HG03280 (cell line): Measurements from ENCODE around the gene SLC5A6.
"Not testable (repeated sequence)": the region's sequence is repeated elsewhere in the genome, so short reads cannot be mapped to it uniquely, and the experiment has no call there.

ENCODE experiments used
- ATAC-seq: cut with Tn5 transposase; IDR thresholded peaks from one replicate; pipeline ENCODE4 v1.9.1; 2021; ENCODE audit warnings: mild to moderate bottlenecking, moderate library complexity; ENCODE audit not compliant: unreplicated experiment

The SLC5A6 gene

DNA sequence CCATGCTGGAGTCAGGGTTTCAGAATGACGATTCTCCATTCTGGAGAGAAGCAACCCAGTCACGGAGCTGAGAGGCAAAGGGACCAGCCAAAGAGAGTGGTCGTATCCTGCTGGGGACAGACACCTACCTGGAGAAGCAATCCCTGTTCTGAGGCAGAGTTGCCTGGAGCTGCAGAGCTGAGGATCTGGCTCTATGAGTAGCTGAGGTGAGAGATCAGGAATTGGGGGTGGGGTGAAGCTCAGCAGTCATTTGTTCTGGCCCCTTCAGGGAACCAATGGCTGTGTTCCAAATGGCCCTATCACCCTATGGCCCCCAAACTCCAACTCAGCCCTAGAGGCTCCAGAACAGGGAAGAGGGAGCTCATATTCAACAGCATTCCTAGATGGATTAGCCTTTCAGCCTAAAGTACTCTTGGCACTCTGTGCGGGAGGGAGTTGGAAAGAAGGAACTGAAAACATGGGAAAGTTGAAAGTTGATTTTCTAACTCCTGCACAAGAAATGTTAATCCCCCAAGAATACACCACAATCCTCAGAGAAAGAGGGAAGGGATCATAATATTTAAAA lies 3.5 kb downstream of the SLC5A6 start:
- ATAC-seq: no peak

DNA sequence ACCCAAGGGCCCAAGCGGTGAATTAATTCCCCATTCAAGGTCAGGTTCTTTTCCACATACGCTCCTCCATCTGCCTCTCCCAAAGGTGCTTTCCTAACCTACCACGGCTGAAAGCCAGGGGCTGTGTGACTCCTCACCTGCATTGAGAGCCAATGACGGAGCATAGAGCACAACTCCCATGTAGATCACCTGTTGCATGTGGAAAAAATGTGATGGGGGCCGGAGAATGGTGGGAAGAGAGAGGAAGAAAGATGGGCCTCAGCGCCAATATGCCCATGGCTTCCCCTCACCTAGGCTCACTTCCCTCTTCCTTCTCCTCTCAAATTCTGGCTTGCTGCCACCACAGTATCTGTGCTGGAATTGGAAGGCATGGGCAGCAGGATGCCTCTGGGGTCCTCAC lies 5.7 kb downstream of the SLC5A6 start:
- no peak for ATAC-seq

DNA sequence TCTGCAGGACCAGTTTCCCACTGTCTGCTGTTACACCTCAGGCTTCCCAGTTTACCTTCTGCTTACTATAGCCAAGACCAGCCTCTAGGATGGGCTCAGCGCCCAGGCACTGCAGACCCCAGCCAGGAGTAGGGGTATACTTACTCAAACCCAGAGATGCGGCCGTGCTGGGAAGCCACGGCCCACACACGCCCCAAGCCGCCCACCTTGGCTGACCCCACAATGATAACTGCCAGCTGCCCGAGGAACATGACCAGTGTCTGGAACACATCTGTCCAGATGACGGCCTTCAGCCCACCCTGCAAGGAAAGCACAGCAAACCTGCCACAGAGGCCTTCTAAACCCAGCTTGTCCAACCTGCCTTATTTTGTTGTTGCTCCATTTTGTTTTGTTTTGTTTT lies 6.9 kb downstream of the SLC5A6 start:
- no peak for ATAC-seq

DNA sequence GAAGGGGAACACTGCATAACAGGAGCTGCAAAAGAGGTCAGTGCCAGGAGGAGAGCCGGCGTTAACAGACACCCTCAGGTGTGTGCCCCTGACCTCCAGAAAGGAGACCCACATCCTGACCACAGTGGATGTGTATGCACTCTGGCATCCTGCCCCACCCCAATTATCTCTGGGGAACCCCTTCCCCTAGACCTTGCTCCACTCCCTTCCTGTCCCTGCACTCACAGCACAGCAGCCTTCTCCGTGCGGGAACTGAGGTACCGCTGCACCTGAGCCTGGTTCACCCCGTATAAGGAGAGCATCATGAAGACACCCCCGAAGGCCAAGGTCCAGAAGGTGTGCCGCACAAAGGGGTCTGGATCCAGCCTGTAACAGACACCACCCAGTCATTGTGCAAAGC lies 7.5 kb downstream of the SLC5A6 start:
- no peak for ATAC-seq

DNA sequence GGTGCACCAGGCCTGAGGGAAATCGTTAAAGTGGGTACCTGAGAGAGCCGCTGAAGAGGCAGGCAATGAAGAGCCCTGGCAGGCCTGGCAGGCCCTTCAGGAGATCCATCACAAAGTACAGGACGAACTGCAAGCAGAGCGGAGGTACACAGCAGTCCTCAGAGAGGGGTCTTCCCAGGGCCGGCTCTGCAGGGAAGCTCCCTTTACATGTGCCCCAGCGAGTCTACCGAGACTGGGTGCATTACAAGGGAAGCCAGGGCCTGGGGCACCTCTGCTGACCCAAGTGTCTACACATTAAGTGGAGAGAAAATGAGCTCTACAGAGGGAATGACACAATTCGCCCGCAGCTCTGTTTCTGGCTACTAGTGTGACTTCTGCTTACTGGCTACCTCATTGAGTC lies 8.3 kb downstream of the SLC5A6 start:
- no peak for ATAC-seq

DNA sequence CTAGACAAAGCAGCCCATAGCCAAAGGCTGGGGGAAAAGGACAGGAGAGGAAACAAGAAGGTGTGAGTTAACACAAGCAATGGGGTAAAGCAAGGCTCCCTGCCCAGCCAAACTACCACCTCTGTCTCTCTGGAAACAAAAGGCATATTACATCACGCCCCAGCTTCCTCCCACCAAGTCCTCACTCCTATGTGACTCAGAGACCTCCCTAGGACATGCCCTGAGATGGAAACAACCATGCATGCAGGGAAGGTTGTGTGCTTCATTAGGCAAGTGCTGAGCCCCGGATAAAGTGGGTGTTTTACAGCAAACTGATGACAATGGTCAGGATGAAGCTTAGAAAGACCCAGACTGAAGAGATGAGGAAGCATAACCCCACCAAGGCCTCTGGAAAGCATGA lies 9.2 kb downstream of the SLC5A6 start:
- ATAC-seq: no peak

DNA sequence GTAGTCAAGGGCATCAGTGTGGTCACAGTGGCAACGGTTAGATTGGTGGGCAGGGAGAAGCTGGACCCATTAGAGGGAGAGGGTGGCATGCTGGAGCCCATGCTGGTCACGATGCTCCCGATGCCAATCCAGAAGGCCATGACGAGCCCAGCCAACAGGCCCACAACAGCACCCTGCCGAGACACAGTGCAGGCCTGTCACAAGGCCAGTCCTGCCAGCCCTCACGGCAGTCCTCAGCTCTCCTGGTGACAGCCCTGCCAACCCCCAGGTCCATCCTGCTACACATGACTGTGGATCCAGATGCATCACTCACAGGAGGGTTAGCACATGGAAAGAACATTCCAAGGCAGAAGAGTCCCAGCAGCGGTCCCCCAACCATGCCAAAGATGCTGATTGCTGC lies 10.4 kb downstream of the SLC5A6 start:
- ATAC-seq: no peak

DNA sequence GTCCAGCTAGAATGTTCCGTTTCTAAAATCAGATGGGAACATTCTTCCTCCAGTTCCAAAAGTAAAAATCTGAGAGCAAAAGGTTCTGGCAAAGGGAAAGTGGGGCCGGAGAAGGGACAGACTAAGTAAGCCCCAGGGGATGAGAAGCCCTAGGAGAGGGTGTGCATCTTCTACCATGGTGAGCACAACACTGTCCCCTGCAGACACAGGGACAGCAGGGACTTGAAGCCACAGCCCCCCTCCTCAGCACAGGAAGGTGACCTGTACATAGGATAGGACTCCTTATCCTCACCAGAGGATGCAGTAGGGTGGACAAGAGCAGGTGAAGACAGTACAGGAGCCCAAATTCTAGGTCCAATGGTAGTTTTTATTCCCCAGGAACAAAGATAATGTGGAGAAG lies 12.8 kb downstream of the SLC5A6 start:
- ATAC-seq: no peak

DNA sequence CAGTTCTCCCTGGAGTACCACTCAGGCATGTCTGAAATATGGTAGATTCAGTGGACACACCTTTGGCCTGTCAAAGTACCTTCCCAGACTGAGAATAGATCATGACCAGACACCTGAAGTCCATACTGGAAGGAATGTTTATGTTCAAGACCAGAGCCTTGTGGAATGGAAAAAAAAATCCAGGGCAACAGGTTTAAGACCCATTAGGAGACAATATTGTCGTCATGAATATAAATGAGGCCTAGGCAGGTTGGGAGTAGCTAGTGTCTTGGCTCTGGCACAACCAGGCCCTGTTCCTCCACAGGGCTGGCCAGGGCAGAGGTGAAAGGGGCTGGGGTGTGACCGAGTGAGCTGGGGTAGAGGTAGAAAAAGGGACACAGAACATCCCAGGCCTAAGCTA lies 13.4 kb downstream of the SLC5A6 start:
- ATAC-seq: no peak

DNA sequence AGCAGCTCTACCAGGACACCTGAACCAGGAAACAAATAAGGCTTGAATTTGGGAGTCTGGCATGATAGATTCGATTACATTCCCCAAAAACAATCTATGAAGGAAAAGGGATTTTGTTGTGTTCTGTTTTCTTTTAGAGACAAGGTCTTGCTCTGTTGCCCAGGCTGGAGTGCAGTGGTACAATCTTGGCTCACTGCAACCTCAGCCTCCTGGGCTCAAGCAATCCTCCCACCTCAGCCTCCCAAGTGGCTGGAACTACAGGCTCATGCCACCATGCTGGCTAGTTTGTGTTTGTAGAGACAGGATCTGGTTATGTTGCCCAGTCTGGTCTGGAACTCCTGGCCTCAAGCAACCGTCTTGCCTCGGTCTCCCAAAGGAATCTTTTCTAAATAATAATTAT lies 14.0 kb downstream of the SLC5A6 start:
- ATAC-seq: not testable (repeated sequence)

DNA sequence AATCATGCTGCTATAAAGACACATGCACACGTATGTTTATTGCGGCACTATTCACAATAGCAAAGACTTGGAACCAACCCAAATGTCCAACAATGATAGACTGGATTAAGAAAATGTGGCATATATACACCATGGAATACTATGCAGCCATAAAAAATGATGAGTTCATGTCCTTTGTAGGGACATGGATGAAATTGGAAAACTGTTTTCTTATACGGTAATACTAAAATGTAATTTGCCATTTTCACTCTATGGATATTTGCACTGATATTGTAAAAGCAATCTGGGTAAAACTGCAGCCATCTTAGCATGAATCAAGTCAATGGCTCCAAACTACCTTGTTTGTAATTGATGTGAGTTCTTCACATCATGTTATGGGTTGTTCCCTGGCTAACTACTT lies 16.3 kb downstream of the SLC5A6 start:
- not testable (repeated sequence) for ATAC-seq

DNA sequence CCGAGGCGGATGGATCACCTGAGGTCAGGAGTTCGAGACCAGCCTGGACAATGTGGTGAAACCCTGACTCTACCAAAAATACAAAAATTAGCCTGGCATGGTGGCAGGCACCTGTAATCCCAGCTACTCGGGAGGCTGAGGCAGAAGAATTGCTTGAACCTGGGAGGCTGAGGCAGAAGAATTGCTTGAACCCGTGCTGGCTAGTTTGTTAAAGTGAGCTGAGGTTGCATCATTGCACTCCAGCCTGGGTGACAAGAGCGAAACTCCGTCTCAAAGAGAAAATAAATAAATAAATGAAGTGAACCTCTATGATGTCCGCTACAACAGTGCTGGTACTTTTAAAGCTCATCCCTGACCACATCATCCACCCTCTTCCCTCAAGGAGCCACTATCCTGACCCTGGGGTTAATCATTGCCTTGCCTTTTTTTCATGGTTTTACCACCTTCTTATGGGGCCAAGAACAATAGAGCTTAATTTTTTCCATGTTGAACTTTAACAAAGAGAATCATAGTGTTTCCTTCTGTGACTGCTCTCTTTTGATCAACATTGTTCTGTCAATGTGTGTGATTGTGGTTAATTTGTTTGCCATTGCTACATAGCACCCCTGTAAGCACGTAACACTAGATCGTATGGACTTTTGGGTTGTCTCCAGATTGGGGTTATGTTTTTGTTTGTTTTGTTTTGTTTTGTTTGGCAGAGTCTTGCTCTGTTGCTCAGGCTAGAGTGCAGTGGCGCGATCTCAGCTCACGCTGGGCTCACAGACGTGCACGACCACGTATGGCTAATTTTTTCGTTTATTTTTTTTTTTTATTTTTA lies 17.3 kb downstream of the SLC5A6 start:
- ATAC-seq: no peak

DNA sequence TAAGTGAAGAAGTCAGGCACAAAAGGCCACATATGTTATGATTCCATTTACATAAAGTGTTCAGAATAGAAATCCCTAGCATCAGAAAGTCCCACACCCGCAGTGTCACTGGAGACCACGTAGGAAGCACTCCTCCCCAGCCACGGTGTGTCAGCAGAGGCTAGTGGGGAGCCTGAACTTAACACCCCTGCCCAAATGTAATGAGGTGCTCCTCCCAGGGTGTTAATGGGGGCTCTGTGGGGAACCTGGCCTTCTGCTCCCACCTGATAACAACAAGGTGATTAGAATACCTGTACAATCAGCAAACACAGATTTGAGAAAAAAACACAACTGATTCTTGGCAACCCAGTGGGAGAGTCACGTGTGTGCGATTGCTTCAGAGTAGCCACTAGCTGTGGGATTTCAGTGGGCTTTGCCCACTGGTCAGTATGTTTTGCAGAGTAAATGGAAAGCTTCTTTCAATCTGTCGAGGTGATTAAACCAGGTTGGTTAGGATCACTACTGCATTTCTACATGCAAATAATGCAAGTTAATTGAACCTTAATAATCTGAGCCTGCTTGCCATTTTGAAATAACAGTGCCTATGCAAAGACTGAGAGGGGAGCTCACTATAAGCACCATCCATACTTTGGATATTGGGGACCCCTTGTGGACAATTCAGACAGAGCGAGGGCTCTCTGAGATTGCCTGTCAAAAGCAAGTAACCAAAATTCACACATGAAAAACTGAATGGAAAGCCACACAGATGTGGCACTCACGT lies 20.8 kb downstream of the SLC5A6 start:
- ATAC-seq: no peak

DNA sequence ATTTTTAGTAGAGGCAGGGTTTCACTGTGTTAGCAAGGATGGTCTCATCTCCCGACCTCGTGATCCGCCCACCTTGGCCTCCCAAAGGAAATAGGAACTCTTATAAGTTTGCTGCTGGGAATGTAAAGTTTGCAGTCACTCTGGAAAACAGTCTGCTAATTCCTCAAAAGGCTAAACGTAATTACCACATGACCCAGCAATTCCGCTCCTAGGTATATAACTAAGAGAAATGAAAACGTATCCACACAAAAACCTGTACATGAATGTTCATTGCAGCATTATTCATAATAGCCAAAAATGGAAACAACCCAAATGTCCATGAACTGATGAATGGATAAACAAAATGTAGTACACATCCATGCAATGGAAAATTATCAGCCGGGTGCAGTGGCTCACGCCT lies 22.1 kb downstream of the SLC5A6 start:
- no peak for ATAC-seq

DNA sequence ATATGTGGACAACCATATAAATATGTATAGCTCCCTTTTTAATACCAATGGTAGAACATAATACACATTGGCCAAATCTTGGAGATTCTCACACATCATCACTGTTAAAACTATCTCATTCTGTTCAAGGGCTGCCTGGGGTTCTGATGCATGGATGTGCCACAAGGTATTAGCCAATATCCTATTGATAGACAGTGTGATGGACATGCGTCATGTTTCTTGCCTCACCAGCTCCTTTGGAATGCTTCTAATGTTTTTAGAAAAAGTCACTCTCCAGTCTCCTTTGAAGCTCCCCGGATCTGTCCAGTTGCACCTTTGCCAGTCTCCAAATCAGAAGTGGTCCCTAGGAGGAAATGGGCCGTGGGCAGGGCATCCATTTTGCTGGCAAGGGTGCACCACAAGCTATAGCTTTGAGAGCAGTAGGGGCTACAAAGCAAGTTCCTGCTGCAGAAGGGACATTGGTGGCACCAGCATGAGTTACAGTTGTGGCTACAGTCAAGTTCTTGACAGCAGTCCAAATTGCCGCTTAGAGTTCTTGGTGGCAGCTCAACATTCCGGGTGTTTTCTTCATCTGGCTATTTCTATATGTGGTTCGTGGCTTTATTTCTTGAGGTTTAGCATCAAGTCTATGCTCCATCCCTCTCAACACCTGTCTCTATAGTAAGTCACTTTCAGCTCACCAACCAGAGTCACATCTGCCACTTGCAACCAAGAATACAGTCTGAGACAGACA lies 25.3 kb downstream of the SLC5A6 start:
- ATAC-seq: no peak

DNA sequence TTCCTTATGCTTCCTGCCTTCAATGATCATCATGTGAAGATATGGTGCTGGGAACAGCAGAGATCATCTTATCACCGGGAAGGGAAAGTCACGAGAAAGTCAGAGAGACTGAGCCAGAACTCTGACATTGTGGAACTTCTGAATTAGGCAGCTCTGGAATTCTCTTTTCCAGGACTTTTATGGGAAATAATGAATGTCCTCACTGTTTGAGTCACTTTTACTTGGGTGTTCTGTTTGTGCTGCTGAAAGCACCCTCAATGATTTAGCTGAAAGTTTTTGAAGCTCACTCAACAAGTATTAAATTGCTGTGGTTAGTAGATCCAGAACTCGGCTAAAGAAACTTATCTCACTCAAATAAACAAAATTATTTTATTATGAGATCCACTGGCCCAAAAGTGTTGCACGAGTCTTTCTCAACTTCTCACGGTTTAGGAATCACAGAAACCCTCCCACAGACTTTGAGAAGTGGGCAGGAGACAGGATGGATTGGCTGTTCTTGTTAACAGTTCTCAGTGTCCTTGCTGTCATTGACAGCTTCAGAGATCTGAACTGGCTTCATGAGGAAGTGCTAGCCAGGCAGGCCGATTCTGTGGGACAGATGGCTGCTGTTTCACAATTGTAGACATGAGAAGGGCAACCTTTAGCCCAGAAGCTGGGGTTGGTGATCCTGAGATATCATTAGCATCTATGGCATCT lies 26.6 kb downstream of the SLC5A6 start:
- no peak for ATAC-seq

DNA sequence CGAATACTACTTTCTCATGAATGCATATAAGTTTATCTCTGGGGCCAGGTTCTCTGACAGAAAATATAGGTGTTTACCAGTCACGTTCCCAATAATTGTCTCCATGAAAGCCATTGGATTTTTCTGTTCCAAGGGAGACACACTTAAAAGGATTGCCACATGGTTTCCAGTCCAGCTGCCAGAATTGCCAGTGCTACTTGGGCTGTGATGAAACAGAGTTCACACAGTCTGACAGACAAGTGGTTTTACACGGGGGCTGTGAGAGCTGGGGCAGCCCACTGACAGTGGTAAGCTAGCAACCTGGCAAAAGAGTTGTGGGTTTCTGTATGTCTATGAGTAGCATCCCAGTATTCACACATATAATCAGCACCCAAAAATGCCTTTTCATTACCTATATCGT lies 28.0 kb downstream of the SLC5A6 start:
- no peak for ATAC-seq

DNA sequence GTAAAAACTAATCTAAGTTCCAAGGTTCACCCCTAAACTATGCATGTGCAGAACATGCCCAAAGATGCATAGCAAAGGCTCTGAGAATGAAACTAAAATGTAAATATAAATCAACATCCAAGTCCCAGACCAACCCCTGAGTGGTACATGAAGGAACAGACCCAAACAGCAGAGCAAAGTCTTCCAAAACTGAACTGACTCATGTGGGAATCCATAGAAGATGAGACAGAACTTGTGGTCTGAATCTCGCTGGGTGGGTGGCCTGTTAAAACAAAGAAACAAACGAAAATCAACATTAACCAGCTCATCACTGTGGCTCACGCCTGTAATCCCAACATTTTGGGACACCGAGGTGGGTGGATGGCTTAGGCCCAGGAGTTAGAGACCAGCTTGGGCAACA lies 29.7 kb downstream of the SLC5A6 start:
- no peak for ATAC-seq

DNA sequence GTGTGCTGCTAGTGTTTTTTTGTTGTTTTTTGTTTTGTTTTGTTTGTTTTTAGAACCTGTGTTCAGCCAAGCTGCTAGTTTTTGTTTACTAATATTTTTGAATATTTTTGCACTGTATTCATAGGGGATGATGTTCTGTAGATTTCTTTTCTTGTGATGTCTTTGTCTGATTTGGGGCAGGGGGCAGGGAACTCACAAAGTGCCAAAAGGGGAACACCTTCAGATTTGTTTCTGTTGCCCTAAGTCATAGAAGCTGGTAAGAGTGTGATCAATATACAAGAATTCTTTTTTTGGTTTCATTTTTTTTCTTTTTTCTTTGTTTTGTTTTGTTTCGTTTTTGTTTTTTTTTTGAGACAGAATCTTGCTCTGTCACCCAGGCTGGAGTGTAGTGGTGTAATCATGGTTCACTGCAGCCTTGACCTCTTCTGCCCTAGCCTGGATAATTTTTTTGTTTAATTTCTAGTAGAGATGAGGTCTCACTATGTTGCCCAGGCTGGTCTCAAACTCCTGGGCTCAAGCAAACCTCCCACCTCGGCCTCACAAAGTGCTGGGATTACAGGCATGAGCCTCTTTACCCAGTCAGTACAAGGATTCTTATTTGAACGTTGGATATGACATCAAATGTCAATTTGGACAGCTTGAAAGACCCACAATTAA lies 32.6 kb downstream of the SLC5A6 start:
- ATAC-seq: no peak

DNA sequence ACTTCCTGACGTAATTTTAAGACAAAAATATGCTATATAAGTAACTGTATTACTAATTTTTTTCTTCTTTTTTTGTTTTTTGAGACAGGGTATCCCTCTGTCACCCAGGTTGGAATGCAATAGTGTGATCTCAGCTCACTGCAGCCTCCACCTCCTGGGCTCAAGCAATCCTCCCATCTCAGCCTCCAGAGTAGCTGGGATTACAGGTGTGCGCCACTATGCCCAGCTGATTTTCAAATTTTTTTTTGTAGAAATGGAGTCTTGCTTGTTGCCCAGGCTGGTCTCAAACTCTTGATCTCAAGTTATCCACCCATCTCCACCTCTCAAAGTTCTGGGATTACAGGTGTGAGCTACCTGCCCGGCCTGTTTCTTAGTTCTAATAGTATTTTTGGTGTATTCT lies 33.6 kb downstream of the SLC5A6 start:
- no peak for ATAC-seq
